Cardiac fibroblast (primary cell): Measurements from ENCODE around the gene THSD4.

Experiments used
- DNase-seq, 2 donors: peaks; one replicate each; pipeline versions ENCODE4 v3.0.0 to v3.0.0-alpha.2; 2010; ENCODE audit warnings: low read depth in 2 of 2
- H3K4me3 ChIP-seq, 2 donors: replicated peaks in 1 of 2; 1 replicate in 1 of 2; 2 replicates in 1 of 2; pipeline ENCODE4 v1.5.1; 2011; ENCODE audit warnings: low read depth in 2 of 2, low read length in 2 of 2, mild to moderate bottlenecking in 2 of 2, moderate library complexity in 1 of 2
- CTCF ChIP-seq: IDR thresholded peaks from one replicate; pipeline ENCODE4 v1.5.1; 2011; ENCODE audit warnings: low read depth, mild to moderate bottlenecking, low read length, inconsistent platforms

THSD4 gene

GRCh38 chr15:71295603-71296314, 180.5 kb downstream of the THSD4 start:
- no peak overlapping the region for H3K4me3 ChIP-seq
- no peak for TF ChIP-seq CTCF
- DNase-seq, result peak; percentile 64 to 95

GRCh38 chr15:71296315-71296679, 181.0 kb downstream of the THSD4 start:
- H3K4me3 ChIP-seq, result no peak overlapping the region
- no peak for DNase-seq
- TF ChIP-seq CTCF, result no peak

GRCh38 chr15:71301958-71302621, 186.8 kb downstream of the THSD4 start:
- TF ChIP-seq CTCF, result no peak

GRCh38 chr15:71302861-71303410, 187.7 kb downstream of the THSD4 start:
- DNase-seq, result peak in 1 of 2 donors; percentile 42
- H3K4me3 ChIP-seq, result no peak overlapping the region
- TF ChIP-seq CTCF, result no peak

More at GRCh38 chr15:71301958-71302621, 186.8 kb downstream of the THSD4 start:
- no peak for DNase-seq
- no peak overlapping the region for H3K4me3 ChIP-seq

- no peak for TF ChIP-seq CTCF
- DNase-seq, result no peak
- H3K4me3 ChIP-seq, result no peak overlapping the region
Measured at GRCh38 chr15:71303977-71304376, 188.7 kb downstream of the THSD4 start.

GRCh38 chr15:71304681-71305080, 189.4 kb downstream of the THSD4 start:
- no peak for DNase-seq
- no peak for TF ChIP-seq CTCF

More at GRCh38 chr15:71304681-71305080, 189.4 kb downstream of the THSD4 start:
- H3K4me3 ChIP-seq, result no peak overlapping the region
